Measurements from ENCODE around the gene PAK5.

PAK5 gene

GRCh38 chr20:9501473-9501872, 337.4 kb downstream of the PAK5 start:
- in situ Hi-C loops (cut with MboI; ENCODE audit: low sequenced_read_pairs): no loop called here

- in situ Hi-C loops (cut with MboI; ENCODE audit: low sequenced_read_pairs): no loop called here
Measured at GRCh38 chr20:9500121-9500520, 338.8 kb downstream of the PAK5 start.

- in situ Hi-C loops (cut with MboI; ENCODE audit: low sequenced_read_pairs): no loop called here
Measured at GRCh38 chr20:9499126-9499899, 339.6 kb downstream of the PAK5 start.

GRCh38 chr20:9498322-9498721, 340.6 kb downstream of the PAK5 start:
- in situ Hi-C loops (cut with MboI; ENCODE audit: low sequenced_read_pairs): no loop called here

GRCh38 chr20:9496155-9496554, 342.7 kb downstream of the PAK5 start:
- in situ Hi-C loops (cut with MboI; ENCODE audit: low sequenced_read_pairs): no loop called here

GRCh38 chr20:9495701-9496100, 343.2 kb downstream of the PAK5 start:
- in situ Hi-C loops (cut with MboI; ENCODE audit: low sequenced_read_pairs): no loop called here

GRCh38 chr20:9493803-9494202, 345.1 kb downstream of the PAK5 start:
- in situ Hi-C loops (cut with MboI; ENCODE audit: low sequenced_read_pairs): no loop called here

GRCh38 chr20:9492067-9492466, 346.8 kb downstream of the PAK5 start:
- in situ Hi-C loops (cut with MboI; ENCODE audit: low sequenced_read_pairs): no loop called here

GRCh38 chr20:9491324-9491723, 347.6 kb downstream of the PAK5 start:
- in situ Hi-C loops (cut with MboI; ENCODE audit: low sequenced_read_pairs): no loop called here

- in situ Hi-C loops (cut with MboI; ENCODE audit: low sequenced_read_pairs): no loop called here
Measured at GRCh38 chr20:9490631-9491030, 348.2 kb downstream of the PAK5 start.

- in situ Hi-C loops (cut with MboI; ENCODE audit: low sequenced_read_pairs): no loop called here
Measured at GRCh38 chr20:9490161-9490560, 348.7 kb downstream of the PAK5 start.

GRCh38 chr20:9488063-9488462, 350.8 kb downstream of the PAK5 start:
- in situ Hi-C loops (cut with MboI; ENCODE audit: low sequenced_read_pairs): no loop called here
